Measurements from ENCODE around the gene SMPD3. TPM values are rescaled to one million over a fixed set of nuclear protein-coding genes. Genes with fewer than 3 reads are reported as not detected.

SMPD3 gene
- total RNA-seq, 1 experiment from 2014 or later, result 0.17 TPM

DNA sequence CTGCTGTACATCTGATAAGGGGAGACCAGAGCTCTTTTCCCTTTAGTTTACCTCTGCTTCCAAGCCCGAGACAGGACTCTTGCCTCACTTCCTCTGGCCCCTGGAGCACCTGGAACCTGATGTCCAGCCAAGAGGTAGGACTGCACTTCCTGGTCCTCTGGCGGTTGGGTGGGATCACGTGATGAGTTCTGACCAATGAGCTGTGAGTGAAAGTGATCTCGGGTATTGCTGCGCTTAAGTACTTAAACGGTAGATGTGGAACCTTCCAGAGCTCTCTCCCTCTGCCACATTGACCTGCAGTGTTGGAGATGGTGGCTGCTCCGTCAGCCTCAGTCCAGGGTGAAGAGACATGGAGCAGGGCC, 67.0 kb downstream of the SMPD3 start:
- Histone ChIP-seq H3K9me3 (ENCODE audit: low read depth, low read length, poor library complexity, severe bottlenecking) (no peaks in the 10 kb centered on the region), H3K4me1 (ENCODE audit: insufficient read depth, low read length, poor library complexity, severe bottlenecking) (no peaks in the 10 kb centered on the region), H3K27me3 (replicated peaks; ENCODE audit: insufficient read depth, low read depth, low read length, poor library complexity) (no peaks in the 10 kb centered on the region), H3K36me3 (ENCODE audit: insufficient read depth, low read length, poor library complexity, severe bottlenecking) (no peaks in the 10 kb centered on the region), H3K4me3 (ENCODE audit: low read depth, low read length, poor library complexity, severe bottlenecking) (no peak overlapping the region), H3K27ac (ENCODE audit: low read depth, low read length, poor library complexity, severe bottlenecking) (no peak overlapping the region)
- BruUV-seq (replicated peaks), result no TSS peak
- TF ChIP-seq EZH2 (IDR thresholded peaks at IDR 0.05; ENCODE audit: borderline replicate concordance, low read depth, low read length, poor library complexity, severe bottlenecking), result no peak
- TF ChIP-seq, protein P1, sequence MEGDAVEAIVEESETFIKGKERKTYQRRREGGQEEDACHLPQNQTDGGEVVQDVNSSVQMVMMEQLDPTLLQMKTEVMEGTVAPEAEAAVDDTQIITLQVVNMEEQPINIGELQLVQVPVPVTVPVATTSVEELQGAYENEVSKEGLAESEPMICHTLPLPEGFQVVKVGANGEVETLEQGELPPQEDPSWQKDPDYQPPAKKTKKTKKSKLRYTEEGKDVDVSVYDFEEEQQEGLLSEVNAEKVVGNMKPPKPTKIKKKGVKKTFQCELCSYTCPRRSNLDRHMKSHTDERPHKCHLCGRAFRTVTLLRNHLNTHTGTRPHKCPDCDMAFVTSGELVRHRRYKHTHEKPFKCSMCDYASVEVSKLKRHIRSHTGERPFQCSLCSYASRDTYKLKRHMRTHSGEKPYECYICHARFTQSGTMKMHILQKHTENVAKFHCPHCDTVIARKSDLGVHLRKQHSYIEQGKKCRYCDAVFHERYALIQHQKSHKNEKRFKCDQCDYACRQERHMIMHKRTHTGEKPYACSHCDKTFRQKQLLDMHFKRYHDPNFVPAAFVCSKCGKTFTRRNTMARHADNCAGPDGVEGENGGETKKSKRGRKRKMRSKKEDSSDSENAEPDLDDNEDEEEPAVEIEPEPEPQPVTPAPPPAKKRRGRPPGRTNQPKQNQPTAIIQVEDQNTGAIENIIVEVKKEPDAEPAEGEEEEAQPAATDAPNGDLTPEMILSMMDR (conservative IDR thresholded peaks at IDR 0.05; ENCODE audit: low read depth, low read length), result no peak
- POLR2A ChIA-PET (ENCODE audit: low non-redundant PET), result no interaction called here
- intact Hi-C loops (cut with micrococcal nuclease; ENCODE audit: unreplicated experiment), result no loop called here
- CTCF ChIA-PET, result no interaction called here
- no peak for DNase-seq (ENCODE audit: low spot score)

DNA sequence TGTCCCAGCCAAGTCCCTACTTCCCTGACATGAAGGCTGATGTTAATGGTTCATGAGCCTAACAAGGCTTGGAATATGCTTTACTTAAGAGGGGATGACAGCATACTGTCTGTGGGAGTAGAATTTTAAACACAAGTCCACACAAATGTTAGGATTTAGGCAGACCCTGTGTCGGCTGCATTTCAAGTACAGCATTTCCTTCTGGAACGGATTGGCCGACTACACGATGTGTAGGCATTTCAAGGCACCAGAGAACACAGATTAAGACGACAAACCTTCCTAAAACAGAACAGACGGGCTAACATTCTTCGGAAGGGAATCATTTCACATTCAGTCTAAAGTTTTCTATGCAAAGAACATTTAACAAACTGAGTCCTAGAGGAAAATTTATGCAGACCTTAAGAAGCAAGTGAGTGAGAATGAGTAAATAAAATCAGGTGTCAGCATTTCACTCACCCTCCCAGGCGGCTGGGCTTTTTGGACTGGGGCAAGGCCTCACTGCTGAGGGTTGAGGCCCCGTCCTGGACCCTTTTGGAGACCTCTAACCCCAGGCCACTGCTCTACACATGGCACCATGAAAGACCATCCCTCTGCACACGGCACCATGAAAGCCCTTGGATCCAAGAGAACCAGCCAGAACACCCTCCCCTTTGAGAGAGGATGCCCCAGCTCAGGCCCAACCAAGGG, 67.5 kb downstream of the SMPD3 start:
- intact Hi-C loops (cut with micrococcal nuclease; ENCODE audit: unreplicated experiment), result no loop called here
- no peak for DNase-seq (ENCODE audit: low spot score)
- Histone ChIP-seq H3K27ac (ENCODE audit: low read depth, low read length, poor library complexity, severe bottlenecking) (no peak overlapping the region), H3K9me3 (ENCODE audit: low read depth, low read length, poor library complexity, severe bottlenecking) (no peaks in the 10 kb centered on the region), H3K4me1 (ENCODE audit: insufficient read depth, low read length, poor library complexity, severe bottlenecking) (no peaks in the 10 kb centered on the region), H3K4me3 (ENCODE audit: low read depth, low read length, poor library complexity, severe bottlenecking) (no peak overlapping the region), H3K36me3 (ENCODE audit: insufficient read depth, low read length, poor library complexity, severe bottlenecking) (no peaks in the 10 kb centered on the region), H3K27me3 (replicated peaks; ENCODE audit: insufficient read depth, low read depth, low read length, poor library complexity) (no peaks in the 10 kb centered on the region)
- BruUV-seq (replicated peaks), result no TSS peak
- ChIA-PET POLR2A (ENCODE audit: low non-redundant PET) (no interaction called here), CTCF (no interaction called here)
- TF ChIP-seq, protein P1 (conservative IDR thresholded peaks at IDR 0.05; ENCODE audit: low read depth, low read length), result no peak
- no peak for TF ChIP-seq EZH2 (IDR thresholded peaks at IDR 0.05; ENCODE audit: borderline replicate concordance, low read depth, low read length, poor library complexity, severe bottlenecking)

DNA sequence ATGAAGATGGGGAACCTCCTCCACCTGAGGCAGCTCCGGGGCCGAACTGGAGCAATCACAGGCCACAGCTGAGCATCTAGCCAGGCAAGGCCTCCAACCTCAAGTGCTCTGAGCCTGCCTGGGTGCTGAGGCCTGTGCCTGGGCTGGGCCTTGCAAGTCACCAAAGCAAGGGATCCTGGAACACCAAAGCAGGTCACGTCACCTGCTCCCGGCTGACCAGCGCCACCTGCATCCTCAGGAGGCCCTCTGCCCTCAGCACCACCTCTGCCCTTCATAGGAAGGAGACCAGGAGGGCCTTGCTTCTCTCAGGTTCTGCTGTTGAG, 68.0 kb downstream of the SMPD3 start:
- H3K9me3 ChIP-seq (ENCODE audit: low read depth, low read length, poor library complexity, severe bottlenecking), result no peaks in the 10 kb centered on the region
- POLR2A ChIA-PET (ENCODE audit: low non-redundant PET), result no interaction called here
- BruUV-seq (replicated peaks), result no TSS peak
- CTCF ChIA-PET, result no interaction called here
- H3K27ac ChIP-seq (ENCODE audit: low read depth, low read length, poor library complexity, severe bottlenecking), result no peak overlapping the region
- no peak for DNase-seq (ENCODE audit: low spot score)
- TF ChIP-seq EZH2 (IDR thresholded peaks at IDR 0.05; ENCODE audit: borderline replicate concordance, low read depth, low read length, poor library complexity, severe bottlenecking), result no peak
- TF ChIP-seq, protein P1 (conservative IDR thresholded peaks at IDR 0.05; ENCODE audit: low read depth, low read length), result no peak
- intact Hi-C loops (cut with micrococcal nuclease; ENCODE audit: unreplicated experiment), result no loop called here
- H3K36me3 ChIP-seq (ENCODE audit: insufficient read depth, low read length, poor library complexity, severe bottlenecking), result no peaks in the 10 kb centered on the region
- H3K4me3 ChIP-seq (ENCODE audit: low read depth, low read length, poor library complexity, severe bottlenecking), result no peak overlapping the region
- no peaks in the 10 kb centered on the region for H3K27me3 ChIP-seq (replicated peaks; ENCODE audit: insufficient read depth, low read depth, low read length, poor library complexity)
- no peaks in the 10 kb centered on the region for H3K4me1 ChIP-seq (ENCODE audit: insufficient read depth, low read length, poor library complexity, severe bottlenecking)
